ENCODE measurements around the gene ALG12.

ALG12 gene

GRCh38 chr22:49937758-49938564, 19.7 kb upstream of the ALG12 start:
- no peak for TF ChIP-seq SIN3A (IDR thresholded peaks at IDR 0.05; ENCODE audit: borderline replicate concordance, insufficient read depth, low read length)
- TF ChIP-seq FOXP2 (optimal IDR thresholded peaks at IDR 0.05; ENCODE audit: borderline replicate concordance, extremely low read depth, extremely low read length, insufficient read depth): peak; percentile 99
- no peak for TF ChIP-seq POLR2AphosphoS5 (IDR thresholded peaks at IDR 0.05; ENCODE audit: low read depth, low read length)
- TF ChIP-seq REST (IDR thresholded peaks at IDR 0.05; ENCODE audit: insufficient read depth in 1 of 2, low read depth in 2 of 2, low read length in 2 of 2): no peak
- no peak for TF ChIP-seq TAF1 (IDR thresholded peaks at IDR 0.05; ENCODE audit: borderline replicate concordance, insufficient read depth, low read length)

- no peak for TF ChIP-seq FOXP2 (optimal IDR thresholded peaks at IDR 0.05; ENCODE audit: borderline replicate concordance, extremely low read depth, extremely low read length, insufficient read depth)
- no peak for TF ChIP-seq TAF1 (IDR thresholded peaks at IDR 0.05; ENCODE audit: borderline replicate concordance, insufficient read depth, low read length)
- no peak for TF ChIP-seq REST (IDR thresholded peaks at IDR 0.05; ENCODE audit: insufficient read depth in 1 of 2, low read depth in 2 of 2, low read length in 2 of 2)
- no peak for TF ChIP-seq SIN3A (IDR thresholded peaks at IDR 0.05; ENCODE audit: borderline replicate concordance, insufficient read depth, low read length)
- TF ChIP-seq POLR2AphosphoS5 (IDR thresholded peaks at IDR 0.05; ENCODE audit: low read depth, low read length): no peak
Observed at GRCh38 chr22:49936973-49937757, 18.9 kb upstream of the ALG12 start.

GRCh38 chr22:49936018-49936972, 18.1 kb upstream of the ALG12 start:
- TF ChIP-seq POLR2AphosphoS5 (IDR thresholded peaks at IDR 0.05; ENCODE audit: low read depth, low read length) (no peak), REST (IDR thresholded peaks at IDR 0.05; ENCODE audit: insufficient read depth in 1 of 2, low read depth in 2 of 2, low read length in 2 of 2) (no peak), TAF1 (IDR thresholded peaks at IDR 0.05; ENCODE audit: borderline replicate concordance, insufficient read depth, low read length) (no peak), FOXP2 (optimal IDR thresholded peaks at IDR 0.05; ENCODE audit: borderline replicate concordance, extremely low read depth, extremely low read length, insufficient read depth) (no peak)

GRCh38 chr22:49935561-49935960, 17.3 kb upstream of the ALG12 start:
- TF ChIP-seq REST (IDR thresholded peaks at IDR 0.05; ENCODE audit: insufficient read depth in 1 of 2, low read depth in 2 of 2, low read length in 2 of 2) (no peak), FOXP2 (optimal IDR thresholded peaks at IDR 0.05; ENCODE audit: borderline replicate concordance, extremely low read depth, extremely low read length, insufficient read depth) (no peak), POLR2AphosphoS5 (IDR thresholded peaks at IDR 0.05; ENCODE audit: low read depth, low read length) (no peak), TAF1 (IDR thresholded peaks at IDR 0.05; ENCODE audit: borderline replicate concordance, insufficient read depth, low read length) (no peak), SIN3A (IDR thresholded peaks at IDR 0.05; ENCODE audit: borderline replicate concordance, insufficient read depth, low read length) (no peak)

All from PFSK-1 (cell line).